GM23338 (cell line): ENCODE data around the gene ATF6. TPM values are rescaled to one million over a fixed set of nuclear protein-coding genes. Genes with fewer than 3 reads are reported as not detected.

Experiments
- ATAC-seq: fragments of 200-7000 bp; cut with Tn5 transposase; 3 replicates; pipeline ENCODE4 v1.9.1; 2020
- DNase-seq: peaks from one replicate; pipeline ENCODE4 v3.0.0-alpha.2; 2015; ENCODE audit warnings: low spot score
- H2AFZ ChIP-seq: fragments of 200-600 bp; sonication (generic); 2 replicates; pipeline ENCODE4 v1.8.0; 2016; ENCODE audit warnings: antibody characterized with exemption, mild to moderate bottlenecking, moderate library complexity
- H3F3A ChIP-seq: fragments of 200-600 bp; sonication (generic); replicated peaks from 2 replicates; pipeline ENCODE4 v1.8.0; 2017; ENCODE audit warnings: antibody characterized with exemption, mixed run types, low read depth
- H3K27ac ChIP-seq: fragments of 200-600 bp; sonication (generic); 2 replicates; pipeline ENCODE4 v1.6.1; 2016; ENCODE audit warnings: low read depth
- H3K27me3 ChIP-seq: fragments of 200-600 bp; sonication (generic); 2 replicates; pipeline ENCODE4 v1.8.0; 2016; ENCODE audit warnings: mild to moderate bottlenecking, mixed run types, moderate library complexity; ENCODE audit not compliant: insufficient read depth
- H3K36me3 ChIP-seq: fragments of 200-600 bp; sonication (generic); 2 replicates; pipeline ENCODE4 v1.8.0; 2016; ENCODE audit warnings: mild to moderate bottlenecking; ENCODE audit not compliant: insufficient read depth
- H3K4me1 ChIP-seq: fragments of 200-600 bp; sonication (generic); 2 replicates; pipeline ENCODE4 v1.8.0; 2016; ENCODE audit warnings: mild to moderate bottlenecking, moderate library complexity; ENCODE audit not compliant: insufficient read depth
- H3K4me2 ChIP-seq: fragments of 200-600 bp; sonication (generic); 2 replicates; pipeline ENCODE4 v1.7.1; 2017; ENCODE audit warnings: mixed run types
- H3K4me3 ChIP-seq: fragments of 200-600 bp; sonication (generic); 2 replicates; pipeline ENCODE4 v1.6.1; 2016; ENCODE audit warnings: mixed run types
- H3K79me2 ChIP-seq: fragments of 200-600 bp; sonication (generic); replicated peaks from 2 replicates; pipeline ENCODE4 v1.8.0; 2017; ENCODE audit warnings: mild to moderate bottlenecking; ENCODE audit not compliant: insufficient read depth
- H3K9me2 ChIP-seq: fragments of 200-600 bp; sonication (generic); 2 replicates; pipeline ENCODE4 v1.8.0; 2017; ENCODE audit not compliant: insufficient read depth
- H4K20me1 ChIP-seq: fragments of 200-600 bp; sonication (generic); replicated peaks from 2 replicates; pipeline ENCODE4 v1.8.0; 2017; ENCODE audit warnings: mild to moderate bottlenecking; ENCODE audit not compliant: insufficient read depth
- H3K27ac Mint-ChIP-seq: 2 replicates; pipeline ENCODE4 v1.8.0; 2020; ENCODE audit warnings: inconsistent platforms, mild to moderate bottlenecking, moderate library complexity, mixed read lengths
- H3K27me3 Mint-ChIP-seq: 3 replicates; pipeline ENCODE4 v1.8.0; 2022; ENCODE audit warnings: low read depth, mild to moderate bottlenecking, moderate library complexity, mixed read lengths, inconsistent platforms; ENCODE audit not compliant: insufficient read depth, poor library complexity
- H3K36me3 Mint-ChIP-seq: 3 replicates; pipeline ENCODE4 v1.8.0; 2021; ENCODE audit warnings: low read depth, mild to moderate bottlenecking, inconsistent platforms, moderate library complexity, mixed read lengths
- H3K4me1 Mint-ChIP-seq: 3 replicates; pipeline ENCODE4 v1.8.0; 2020; ENCODE audit warnings: mild to moderate bottlenecking, inconsistent platforms, mixed read lengths
- H3K4me3 Mint-ChIP-seq: 3 replicates; pipeline ENCODE4 v1.8.0; 2021; ENCODE audit warnings: moderate library complexity, mild to moderate bottlenecking, inconsistent platforms, mixed read lengths
- H3K9me3 Mint-ChIP-seq: 3 replicates; pipeline ENCODE4 v1.8.0; 2020; ENCODE audit warnings: moderate library complexity, mild to moderate bottlenecking, inconsistent platforms, mixed read lengths
- CREB1 ChIP-seq: fragments of 250-450 bp; sonication (Bioruptor Pico); IDR thresholded peaks from 2 replicates; pipeline ENCODE4 v1.5.0; 2020; ENCODE audit warnings: low read depth, mild to moderate bottlenecking, moderate library complexity
- CTCF ChIP-seq, 2 experiments: fragments of 200-600 bp in 1 of 2; sonication (generic) in 1 of 2; conservative IDR thresholded peaks; 2 replicates each; pipeline versions ENCODE4 v1.5.1 to v1.6.1; 2016 to 2017; ENCODE audit warnings: antibody characterized with exemption in 2 of 2, low read depth in 2 of 2, mild to moderate bottlenecking in 2 of 2, moderate library complexity in 1 of 2
- EZH2 ChIP-seq: fragments of 200-600 bp; sonication (generic); IDR thresholded peaks from one replicate; pipeline ENCODE4 v1.8.0; 2017; ENCODE audit warnings: antibody characterized with exemption, mild to moderate bottlenecking, low read depth; ENCODE audit not compliant: unreplicated experiment
- EZH2phosphoT487 ChIP-seq: fragments of 200-600 bp; sonication (generic); IDR thresholded peaks from one replicate; pipeline ENCODE4 v1.8.1; 2018; ENCODE audit warnings: antibody characterized with exemption; ENCODE audit not compliant: unreplicated experiment
- JUNB ChIP-seq: IDR thresholded peaks from one replicate; pipeline ENCODE4 v1.6.1; 2016; ENCODE audit warnings: antibody characterized with exemption; ENCODE audit not compliant: unreplicated experiment
- NANOG ChIP-seq: IDR thresholded peaks from 2 replicates; pipeline ENCODE4 v1.6.1; 2016; ENCODE audit warnings: antibody characterized with exemption, borderline replicate concordance
- POLR2AphosphoS5 ChIP-seq: IDR thresholded peaks from 2 replicates; pipeline ENCODE4 v1.6.1; 2016; ENCODE audit warnings: antibody characterized with exemption, low read depth
- REST ChIP-seq: IDR thresholded peaks from one replicate; pipeline ENCODE4 v1.6.1; 2018; ENCODE audit warnings: antibody characterized with exemption; ENCODE audit not compliant: unreplicated experiment
- STAT1 ChIP-seq: IDR thresholded peaks from one replicate; pipeline ENCODE4 v1.6.1; 2016; ENCODE audit warnings: antibody characterized with exemption; ENCODE audit not compliant: unreplicated experiment
- ZNF114 ChIP-seq: fragments of 250-450 bp; sonication (Bioruptor Pico); IDR thresholded peaks from 2 replicates; pipeline ENCODE4 v1.5.0; 2020; ENCODE audit warnings: mild to moderate bottlenecking, moderate library complexity
- ZNF331 ChIP-seq: fragments of 250-450 bp; sonication (Bioruptor Pico); IDR thresholded peaks from 2 replicates; pipeline ENCODE4 v1.5.0; 2020; ENCODE audit warnings: low read depth, mild to moderate bottlenecking, moderate library complexity
- ZNF462 ChIP-seq: fragments of 250-450 bp; sonication (Bioruptor Pico); IDR thresholded peaks from 2 replicates; pipeline ENCODE4 v1.5.0; 2020; ENCODE audit warnings: mild to moderate bottlenecking, moderate library complexity
- polyA plus RNA-seq: library from polyadenylated mRNA; unstranded; fragments of >200 nt; fragmentation: Nextera tagmentation; extraction: Ambion mirVana; gene quantifications from 2 replicates; pipeline ENCODE4 v1.2.1, GENCODE V29; 2016
- total RNA-seq: library from RNA; depleted of rRNA; stranded (reverse); fragments of >200 nt; shearing (Covaris generic); gene quantifications from 2 replicates; pipeline ENCODE4 v1.2.3, GENCODE V29; 2014
- TF ChIP-seq, protein P1 (sequence below): IDR thresholded peaks from 2 replicates; pipeline ENCODE4 v1.6.1; 2016; ENCODE audit warnings: antibody characterized with exemption

The ATF6 gene
- total and polyA plus RNA-seq, 2 experiments from 2014 or later: 5.0 to 13.5 TPM

GRCh38 chr1:161838885-161839284, 72.8 kb downstream of the ATF6 start:
- Mint-ChIP-seq H3K9me3 (peaks cover 5% of the 10 kb centered on the region; the same call in 2 of the 3 replicates), H3K27me3 (no peaks in the 10 kb centered on the region), H3K27ac (no peak overlapping the region), H3K4me1 (no peaks in the 10 kb centered on the region), H3K4me3 (no peak overlapping the region), H3K36me3 (peaks cover 7% of the 10 kb centered on the region; the same call in 2 of the 3 replicates)
- H3K27ac ChIP-seq: no peak overlapping the region
- H3K4me3 ChIP-seq: no peak overlapping the region
- no peaks in the 10 kb centered on the region for H3F3A ChIP-seq
- H3K4me2 ChIP-seq: no peak overlapping the region
- H3K36me3 ChIP-seq: no peaks in the 10 kb centered on the region
- H3K4me1 ChIP-seq: no peaks in the 10 kb centered on the region
- ATAC-seq (no peak), DNase-seq (no peak)
- no peak overlapping the region for H2AFZ ChIP-seq
- H4K20me1 ChIP-seq: no peaks in the 10 kb centered on the region
- no peaks in the 10 kb centered on the region for H3K27me3 ChIP-seq
- TF ChIP-seq ZNF462 (CRISPR knock-in tag) (no peak), CREB1 (CRISPR knock-in tag) (no peak), STAT1 (no peak), POLR2AphosphoS5 (no peak), JUNB (no peak), NANOG (no peak), ZNF331 (CRISPR knock-in tag) (no peak), EZH2 (no peak), EZH2phosphoT487 (no peak), CTCF (conservative IDR thresholded peaks at IDR 0.05; ENCODE audit: low read depth in 2 of 2) (no peak), ZNF114 (CRISPR knock-in tag) (no peak), REST (no peak)
- TF ChIP-seq, protein P1, sequence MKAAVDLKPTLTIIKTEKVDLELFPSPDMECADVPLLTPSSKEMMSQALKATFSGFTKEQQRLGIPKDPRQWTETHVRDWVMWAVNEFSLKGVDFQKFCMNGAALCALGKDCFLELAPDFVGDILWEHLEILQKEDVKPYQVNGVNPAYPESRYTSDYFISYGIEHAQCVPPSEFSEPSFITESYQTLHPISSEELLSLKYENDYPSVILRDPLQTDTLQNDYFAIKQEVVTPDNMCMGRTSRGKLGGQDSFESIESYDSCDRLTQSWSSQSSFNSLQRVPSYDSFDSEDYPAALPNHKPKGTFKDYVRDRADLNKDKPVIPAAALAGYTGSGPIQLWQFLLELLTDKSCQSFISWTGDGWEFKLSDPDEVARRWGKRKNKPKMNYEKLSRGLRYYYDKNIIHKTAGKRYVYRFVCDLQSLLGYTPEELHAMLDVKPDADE: no peak
- no peaks in the 10 kb centered on the region for H3K9me2 ChIP-seq
- no peaks in the 10 kb centered on the region for H3K79me2 ChIP-seq
